Kidney (tissue), 14 donors: ENCODE results near the gene GFOD2. TPM values are rescaled to one million over a fixed set of nuclear protein-coding genes. Genes with fewer than 3 reads are reported as not detected.

ENCODE experiments used
- DNase-seq, 5 donors: peaks; one replicate each; pipeline ENCODE4 v3.0.0-alpha.2; 2013 to 2020
- FAIRE-seq: peaks from 2 replicates; lab custom pipeline; 2012; peaks lifted over from hg19 to GRCh38; lab: Jason Lieb, UNC
- H3K27ac ChIP-seq, 2 donors: one replicate each; pipeline ENCODE4 v1.7.0; 2013; ENCODE audit warnings: low read depth in 2 of 2, low read length in 2 of 2, inconsistent platforms in 1 of 2
- H3K27me3 ChIP-seq: one replicate; pipeline ENCODE4 v1.7.1; 2013; ENCODE audit warnings: low read length, inconsistent platforms; ENCODE audit not compliant: control insufficient read depth, insufficient read depth
- H3K36me3 ChIP-seq, 3 donors: one replicate each; pipeline versions ENCODE4 v1.7.0 to v1.7.1; 2013; ENCODE audit warnings: low read length in 3 of 3, control low read depth in 1 of 3, inconsistent platforms in 1 of 3; ENCODE audit not compliant: insufficient read depth in 3 of 3, control insufficient read depth in 2 of 3
- H3K4me1 ChIP-seq, 3 donors: one replicate each; pipeline versions ENCODE4 v1.7.0 to v1.7.1; 2013; ENCODE audit warnings: low read length in 3 of 3, inconsistent platforms in 1 of 3, low read depth in 1 of 3; ENCODE audit not compliant: control insufficient read depth in 2 of 3, insufficient read depth in 2 of 3
- H3K4me3 ChIP-seq, 3 donors: one replicate each; pipeline versions ENCODE4 v1.7.0 to v1.8.1; 2013; ENCODE audit warnings: low read length in 3 of 3, control low read depth in 1 of 3, inconsistent platforms in 1 of 3
- H3K9ac ChIP-seq, 3 donors: one replicate each; pipeline versions ENCODE4 v1.7.0 to v1.7.1; 2013; ENCODE audit warnings: low read length in 3 of 3, control low read depth in 1 of 3, inconsistent platforms in 1 of 3
- H3K9me3 ChIP-seq, 3 donors: one replicate each; pipeline versions ENCODE4 v1.7.0 to v1.7.1; 2013; ENCODE audit warnings: low read length in 3 of 3, control low read depth in 1 of 3, inconsistent platforms in 1 of 3; ENCODE audit not compliant: control insufficient read depth in 2 of 3, insufficient read depth in 1 of 3
- CTCF ChIP-seq: IDR thresholded peaks from 3 replicates; pipeline ENCODE4 v1.5.1; 2012; ENCODE audit warnings: mild to moderate bottlenecking, moderate library complexity, borderline replicate concordance; ENCODE audit not compliant: insufficient read depth; ENCODE audit errors: extremely low read depth
- intact Hi-C: fragments of 100-400 bp; cut with DNase I; formaldehyde crosslinking; loops from one replicate; pipeline ENCODE4 v1.11.1; 2022
- polyA plus RNA-seq: library from polyadenylated mRNA; stranded (reverse); fragments of 350-450 nt; fragmentation: Illumina TruSeq; extraction: RNeasy Lipid Tissue Mini Kit (QIAGEN cat#74804); gene quantifications from one replicate; pipeline ENCODE4 v1.2.3, GENCODE V29; 2014; ENCODE audit warnings: low read depth, low replicate concordance; ENCODE audit not compliant: insufficient read depth
- total RNA-seq: library from RNA; stranded (reverse); fragmentation: NEBNext Ultra II Directional; extraction: Animal tissue kit (Norgen Biotek cat#: 25700); gene quantifications from one replicate; pipeline ENCODE4 v1.2.1, GENCODE V29; 2021
- donor health status: control.
- donor health status: control.
- donor health status: control.
- donor health status: control.
- donor health status: control.
- donor health status: DM: yes; HTN: yes; CAD: no.
- donor health status: Normal renal cell carcinoma (clear cell type).

Gene GFOD2
- total and polyA plus RNA-seq, 2 donors from 2014 or later: 14.5 to 24.5 TPM

- DNase-seq (no peak), FAIRE-seq (no peak)
Measured at GRCh38 chr16:67651039-67651438, 68.1 kb downstream of the GFOD2 start.

GRCh38 chr16:67650023-67650422, 69.1 kb downstream of the GFOD2 start:
- no peak overlapping the region for H3K4me3 ChIP-seq
- intact Hi-C loops: no loop called here
- TF ChIP-seq CTCF: no peak

More at GRCh38 chr16:67651039-67651438, 68.1 kb downstream of the GFOD2 start:
- no peak overlapping the region for H3K4me3 ChIP-seq
- no peak overlapping the region for H3K27ac ChIP-seq
- H3K4me1 ChIP-seq: peaks cover 0 to 7% (median 4%) of the 10 kb centered on the region in 3 donors
- H3K36me3 ChIP-seq: no peaks in the 10 kb centered on the region
- no peak for TF ChIP-seq CTCF
- intact Hi-C loops: no loop called here
- peaks cover 24% of the 10 kb centered on the region for H3K27me3 ChIP-seq
- H3K9ac ChIP-seq: no peak overlapping the region
- H3K9me3 ChIP-seq: no peaks in the 10 kb centered on the region

GRCh38 chr16:67649494-67649931, 69.6 kb downstream of the GFOD2 start:
- intact Hi-C loops: no loop called here
- Histone ChIP-seq H3K4me1 (peaks cover 0 to 7% (median 4%) of the 10 kb centered on the region in 3 donors), H3K9me3 (no peaks in the 10 kb centered on the region), H3K27me3 (peaks cover 22% of the 10 kb centered on the region), H3K27ac (no peak overlapping the region), H3K36me3 (no peaks in the 10 kb centered on the region), H3K4me3 (no peak overlapping the region), H3K9ac (no peak overlapping the region)
- FAIRE-seq (no peak), DNase-seq (peak in 3 of 5 donors; percentile 40 to 78 (median 65))
- TF ChIP-seq CTCF: no peak

More at GRCh38 chr16:67650023-67650422, 69.1 kb downstream of the GFOD2 start:
- H3K36me3 ChIP-seq: no peaks in the 10 kb centered on the region
- no peaks in the 10 kb centered on the region for H3K9me3 ChIP-seq
- DNase-seq (no peak), FAIRE-seq (no peak)
- no peak overlapping the region for H3K9ac ChIP-seq
- peaks cover 24% of the 10 kb centered on the region for H3K27me3 ChIP-seq
- H3K4me1 ChIP-seq: peaks cover 0 to 7% (median 4%) of the 10 kb centered on the region in 3 donors
- H3K27ac ChIP-seq: no peak overlapping the region
